Astrocyte (in vitro differentiated cells and primary cell): ENCODE measurements around the gene BTBD2.

Experiments
- EZH2 ChIP-seq: IDR thresholded peaks from 2 replicates; pipeline ENCODE4 v1.6.1; 2012; ENCODE audit warnings: mild to moderate bottlenecking, low read length, inconsistent platforms; ENCODE audit not compliant: insufficient read depth
- TF ChIP-seq, protein P1 (sequence below): IDR thresholded peaks from 2 replicates; pipeline ENCODE4 v1.5.1; 2011; ENCODE audit warnings: low read depth, mild to moderate bottlenecking, inconsistent platforms, low read length, moderate library complexity; ENCODE audit not compliant: insufficient read depth

GRCh38 chr19:2022289-2022688 lies 6.8 kb upstream of the BTBD2 start:
- TF ChIP-seq, protein P1, sequence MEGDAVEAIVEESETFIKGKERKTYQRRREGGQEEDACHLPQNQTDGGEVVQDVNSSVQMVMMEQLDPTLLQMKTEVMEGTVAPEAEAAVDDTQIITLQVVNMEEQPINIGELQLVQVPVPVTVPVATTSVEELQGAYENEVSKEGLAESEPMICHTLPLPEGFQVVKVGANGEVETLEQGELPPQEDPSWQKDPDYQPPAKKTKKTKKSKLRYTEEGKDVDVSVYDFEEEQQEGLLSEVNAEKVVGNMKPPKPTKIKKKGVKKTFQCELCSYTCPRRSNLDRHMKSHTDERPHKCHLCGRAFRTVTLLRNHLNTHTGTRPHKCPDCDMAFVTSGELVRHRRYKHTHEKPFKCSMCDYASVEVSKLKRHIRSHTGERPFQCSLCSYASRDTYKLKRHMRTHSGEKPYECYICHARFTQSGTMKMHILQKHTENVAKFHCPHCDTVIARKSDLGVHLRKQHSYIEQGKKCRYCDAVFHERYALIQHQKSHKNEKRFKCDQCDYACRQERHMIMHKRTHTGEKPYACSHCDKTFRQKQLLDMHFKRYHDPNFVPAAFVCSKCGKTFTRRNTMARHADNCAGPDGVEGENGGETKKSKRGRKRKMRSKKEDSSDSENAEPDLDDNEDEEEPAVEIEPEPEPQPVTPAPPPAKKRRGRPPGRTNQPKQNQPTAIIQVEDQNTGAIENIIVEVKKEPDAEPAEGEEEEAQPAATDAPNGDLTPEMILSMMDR = no peak
- no peak for TF ChIP-seq EZH2
